GM21786 (cell line): Measurements from ENCODE around the gene OSMR.

Source experiments
- ATAC-seq: cut with Tn5 transposase; IDR thresholded peaks from one replicate; pipeline ENCODE4 v1.9.1; 2021; ENCODE audit not compliant: unreplicated experiment

OSMR gene

DNA sequence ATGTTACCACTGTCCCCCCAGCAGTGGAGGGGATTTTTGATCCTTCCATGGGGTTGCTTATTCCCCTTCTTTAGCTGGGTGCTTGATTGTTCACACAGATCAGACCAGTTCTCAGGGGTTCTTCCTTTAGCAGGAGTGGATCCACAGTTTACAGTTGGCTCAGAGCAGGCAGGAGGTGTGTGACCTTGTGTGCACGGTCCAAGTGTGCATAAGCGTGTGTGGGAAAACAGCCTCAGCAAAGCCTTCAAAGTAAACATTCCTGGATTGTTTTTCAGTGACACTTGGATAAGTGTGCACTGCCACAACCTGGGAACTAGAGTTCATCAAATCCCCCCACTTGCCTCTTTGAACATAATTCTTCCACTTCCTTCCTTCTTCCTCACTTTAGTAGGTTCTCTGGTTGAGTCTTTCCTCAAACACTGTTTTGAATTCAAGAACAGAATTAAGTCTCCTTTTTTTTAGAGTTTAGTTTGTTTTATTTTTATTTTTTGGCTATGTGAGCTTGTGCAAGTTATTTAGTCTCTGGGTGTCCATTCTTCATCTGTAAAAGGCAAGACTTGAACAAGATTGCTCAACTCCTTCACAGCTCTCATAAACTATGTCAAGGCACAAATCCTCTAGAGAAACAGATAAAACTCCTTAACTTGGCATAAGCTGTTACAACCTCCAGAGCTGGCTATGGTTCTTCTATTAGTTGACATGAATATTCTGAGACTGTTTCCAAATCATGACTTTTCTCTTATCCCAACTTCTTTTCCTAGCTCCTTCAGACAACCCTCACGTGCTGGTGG lies 78.0 kb downstream of the OSMR start:
- ATAC-seq: no peak

DNA sequence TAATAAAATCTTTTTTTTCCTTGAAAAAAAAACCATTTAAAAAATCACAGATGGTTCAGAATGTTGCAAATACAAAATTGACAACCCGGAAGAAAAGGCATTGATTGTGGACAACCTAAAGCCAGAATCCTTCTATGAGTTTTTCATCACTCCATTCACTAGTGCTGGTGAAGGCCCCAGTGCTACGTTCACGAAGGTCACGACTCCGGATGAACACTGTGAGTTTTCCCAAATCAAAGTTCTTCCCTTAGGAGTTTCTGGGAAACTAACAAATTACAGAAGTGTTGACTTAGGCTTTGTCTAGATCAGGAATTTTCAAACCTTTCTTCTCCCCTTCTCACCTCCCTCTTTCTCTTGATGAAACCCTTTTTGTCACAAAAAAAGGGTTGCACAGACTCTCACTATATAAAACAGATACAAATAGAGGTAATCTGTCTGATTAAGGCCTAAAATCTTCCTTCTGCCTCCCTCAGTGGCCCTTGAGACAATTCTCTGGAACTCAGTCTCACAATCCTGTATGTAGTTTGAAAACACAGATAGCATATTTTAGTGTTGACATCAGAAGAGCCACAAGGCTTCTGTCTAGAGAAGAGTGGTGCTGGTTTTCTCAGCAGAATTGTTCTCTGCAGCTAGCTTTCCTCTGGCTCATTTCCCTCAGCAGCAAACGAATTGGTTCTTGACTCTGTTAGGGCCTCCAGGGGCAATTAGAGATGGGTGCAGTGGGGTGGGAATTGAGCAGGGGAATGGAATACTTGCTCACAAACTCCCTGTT lies 79.5 kb downstream of the OSMR start:
- no peak for ATAC-seq

DNA sequence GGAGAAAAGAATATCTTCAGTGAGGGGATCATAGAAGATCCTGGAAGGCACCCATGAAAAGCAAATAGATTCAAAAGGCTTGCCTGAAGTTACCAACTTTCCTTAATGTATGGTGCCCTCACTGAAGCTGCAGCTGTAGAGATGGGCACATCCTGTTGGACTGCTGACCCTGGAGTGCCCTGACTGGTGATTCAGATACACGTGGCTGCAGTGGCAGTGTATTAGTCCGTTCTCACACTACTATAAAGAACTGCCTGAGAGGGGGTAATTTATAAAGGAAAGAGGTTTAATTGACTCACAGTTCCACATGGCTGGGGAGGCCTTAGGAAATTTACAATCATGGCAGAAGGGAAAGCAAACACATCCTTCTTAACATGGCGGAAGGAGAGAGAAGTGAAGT lies 80.3 kb downstream of the OSMR start:
- ATAC-seq: no peak

DNA sequence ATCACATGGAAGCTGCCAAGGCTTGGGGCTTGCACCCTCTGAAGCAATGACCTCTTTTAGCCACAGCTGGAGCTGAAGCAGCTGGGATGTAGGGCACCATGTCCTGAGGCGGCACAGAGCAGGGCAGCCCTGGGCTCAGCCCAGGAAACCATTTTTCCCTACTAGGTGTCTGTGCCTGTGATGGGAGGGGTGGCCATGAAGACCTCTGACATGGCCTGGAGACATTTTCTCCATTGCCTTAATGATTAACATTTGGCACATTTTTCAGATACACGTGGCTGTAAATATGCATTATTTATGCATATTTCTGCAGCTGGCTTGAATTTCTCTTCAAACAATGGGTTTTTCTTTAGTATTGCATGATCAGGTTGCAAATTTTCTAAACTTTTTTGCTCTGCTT lies 81.7 kb downstream of the OSMR start:
- ATAC-seq: no peak

DNA sequence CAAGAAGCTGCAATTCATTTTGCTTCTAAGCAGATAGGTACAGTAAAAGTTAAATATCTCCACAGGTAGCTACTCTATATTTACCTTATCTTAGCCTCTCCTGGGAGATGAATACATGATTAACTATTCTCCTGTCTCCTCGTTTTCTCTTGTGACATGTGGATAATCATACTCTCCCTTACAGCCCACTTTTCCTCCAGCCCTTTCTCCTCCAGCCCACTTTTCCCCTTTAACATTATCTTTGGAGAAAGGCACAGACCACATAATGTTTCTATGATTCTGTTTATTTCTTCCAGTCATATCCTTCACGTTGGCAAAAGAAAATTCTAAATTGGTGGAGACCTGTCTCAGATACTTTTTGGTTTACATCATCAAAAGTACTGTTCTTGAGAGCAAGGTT lies 84.0 kb downstream of the OSMR start:
- no peak for ATAC-seq

DNA sequence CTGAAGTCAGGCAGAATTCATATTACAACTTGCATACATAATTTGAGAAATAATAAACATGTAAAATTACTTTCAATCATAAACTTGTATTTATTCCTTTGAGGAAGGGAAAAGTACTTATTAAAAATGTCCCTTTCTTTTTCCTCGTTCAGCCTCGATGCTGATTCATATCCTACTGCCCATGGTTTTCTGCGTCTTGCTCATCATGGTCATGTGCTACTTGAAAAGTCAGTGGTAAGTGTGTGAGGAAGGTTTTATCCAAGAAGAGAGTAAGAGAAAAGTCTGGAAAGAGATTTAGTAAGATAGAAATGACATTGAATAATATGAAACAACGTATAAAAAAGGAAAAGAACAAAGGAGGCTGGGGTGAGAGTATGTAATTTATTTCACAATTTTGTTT lies 85.9 kb downstream of the OSMR start:
- ATAC-seq: no peak

DNA sequence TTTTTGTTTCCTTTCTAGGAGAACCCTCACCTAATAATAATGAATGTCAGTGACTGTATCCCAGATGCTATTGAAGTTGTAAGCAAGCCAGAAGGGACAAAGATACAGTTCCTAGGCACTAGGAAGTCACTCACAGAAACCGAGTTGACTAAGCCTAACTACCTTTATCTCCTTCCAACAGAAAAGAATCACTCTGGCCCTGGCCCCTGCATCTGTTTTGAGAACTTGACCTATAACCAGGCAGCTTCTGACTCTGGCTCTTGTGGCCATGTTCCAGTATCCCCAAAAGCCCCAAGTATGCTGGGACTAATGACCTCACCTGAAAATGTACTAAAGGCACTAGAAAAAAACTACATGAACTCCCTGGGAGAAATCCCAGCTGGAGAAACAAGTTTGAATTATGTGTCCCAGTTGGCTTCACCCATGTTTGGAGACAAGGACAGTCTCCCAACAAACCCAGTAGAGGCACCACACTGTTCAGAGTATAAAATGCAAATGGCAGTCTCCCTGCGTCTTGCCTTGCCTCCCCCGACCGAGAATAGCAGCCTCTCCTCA lies 87.1 kb downstream of the OSMR start:
- ATAC-seq: no peak

DNA sequence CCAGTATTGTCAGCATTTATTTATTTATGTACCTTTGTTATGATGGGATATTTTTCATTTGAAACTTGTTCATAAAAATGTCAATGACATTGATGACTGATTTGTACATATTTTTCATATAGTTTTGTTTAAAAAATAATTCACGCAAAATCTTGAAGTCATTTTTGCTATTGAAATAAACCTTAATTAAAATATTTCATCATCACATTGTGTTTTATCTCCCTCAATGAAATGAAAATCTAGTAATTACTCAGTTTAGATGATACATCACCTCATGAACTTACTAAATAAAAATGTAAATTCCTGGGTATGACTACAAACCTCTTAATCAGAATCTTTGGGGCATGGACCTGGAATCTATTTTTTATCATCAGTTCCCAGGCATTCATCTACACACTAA lies 89.6 kb downstream of the OSMR start:
- no peak for ATAC-seq

DNA sequence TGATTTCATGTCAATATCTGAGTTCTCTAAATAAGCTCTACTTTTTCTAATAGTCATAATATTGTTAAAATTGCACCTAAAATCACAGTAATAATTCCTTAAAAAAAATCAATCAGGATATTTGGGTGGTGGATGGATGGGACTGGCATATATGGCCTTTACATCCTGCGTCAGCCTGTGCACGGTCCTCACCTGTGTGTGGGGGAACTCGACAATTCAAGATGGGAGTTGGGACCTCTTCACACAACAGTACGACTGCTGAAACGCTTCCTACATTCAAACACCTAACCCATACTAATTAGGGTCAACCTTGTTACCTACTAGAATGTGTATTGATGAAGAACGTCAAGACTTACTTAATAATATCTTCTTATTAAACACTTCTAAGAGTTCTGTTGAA lies 90.5 kb downstream of the OSMR start:
- no peak for ATAC-seq

DNA sequence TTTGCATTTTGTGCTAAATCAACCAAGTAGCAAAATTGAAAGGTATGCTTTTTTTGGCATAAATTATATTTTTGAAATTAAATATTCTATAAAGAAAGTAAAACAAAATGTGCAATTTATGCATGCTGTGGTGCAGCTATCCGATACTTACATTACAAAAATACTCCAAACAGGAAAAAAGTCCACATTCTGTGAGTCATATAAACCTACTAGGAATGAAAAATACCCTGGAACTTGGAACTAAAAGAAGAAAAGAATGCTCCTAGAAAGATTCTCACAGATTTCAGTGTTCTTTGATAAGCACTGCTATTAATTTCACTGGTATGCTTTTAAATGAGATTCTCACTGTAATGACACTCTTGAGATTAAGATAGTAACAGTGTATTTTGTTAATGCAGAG lies 92.6 kb downstream of the OSMR start:
- ATAC-seq: no peak

DNA sequence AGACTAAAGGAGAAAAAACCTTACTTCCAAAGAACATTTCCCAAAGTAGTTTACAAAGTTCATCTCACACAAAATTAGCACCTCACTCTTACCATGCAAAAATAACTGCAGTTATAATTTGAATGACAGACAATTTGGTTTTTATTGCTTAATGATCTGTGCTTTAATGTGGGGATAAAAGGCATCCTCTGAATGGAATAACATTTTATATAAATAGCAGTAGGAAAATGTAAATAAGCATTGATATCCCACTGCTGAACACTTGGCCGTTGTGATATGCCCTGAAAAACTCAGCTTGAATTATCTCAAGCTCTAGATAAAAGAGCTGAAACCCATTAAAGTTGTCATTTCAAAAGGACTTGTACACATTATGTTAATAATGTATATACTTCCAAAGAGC lies 93.2 kb downstream of the OSMR start:
- ATAC-seq: no peak

DNA sequence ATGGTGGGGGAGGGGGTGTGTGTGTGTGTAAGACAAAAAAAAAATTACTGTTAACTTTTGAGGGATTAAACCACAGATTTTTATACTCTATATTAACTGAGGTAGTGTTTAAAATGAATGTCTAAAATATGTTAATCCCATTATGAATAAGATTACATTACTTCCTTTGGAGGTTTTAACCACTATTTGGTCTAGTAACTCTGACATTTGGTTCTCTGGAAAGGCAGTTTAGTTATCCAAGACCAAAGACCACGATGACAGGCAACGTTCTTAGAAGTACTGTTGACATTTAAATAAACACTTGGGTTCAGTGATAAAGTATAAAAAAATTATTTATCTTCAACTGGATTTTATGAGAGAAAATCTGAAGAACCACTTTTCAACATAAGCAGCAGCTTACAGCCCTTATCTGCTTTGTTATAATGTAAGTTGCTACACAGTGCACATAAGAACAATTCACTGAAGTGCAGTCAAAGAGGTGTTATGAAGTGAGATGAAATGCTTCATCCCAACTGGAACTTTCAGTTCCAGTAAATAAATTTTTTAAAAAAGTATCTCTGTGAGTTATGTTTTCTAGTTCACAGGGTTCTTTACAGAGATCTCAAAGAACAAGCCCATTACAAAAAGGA lies 94.5 kb downstream of the OSMR start:
- ATAC-seq: no peak

DNA sequence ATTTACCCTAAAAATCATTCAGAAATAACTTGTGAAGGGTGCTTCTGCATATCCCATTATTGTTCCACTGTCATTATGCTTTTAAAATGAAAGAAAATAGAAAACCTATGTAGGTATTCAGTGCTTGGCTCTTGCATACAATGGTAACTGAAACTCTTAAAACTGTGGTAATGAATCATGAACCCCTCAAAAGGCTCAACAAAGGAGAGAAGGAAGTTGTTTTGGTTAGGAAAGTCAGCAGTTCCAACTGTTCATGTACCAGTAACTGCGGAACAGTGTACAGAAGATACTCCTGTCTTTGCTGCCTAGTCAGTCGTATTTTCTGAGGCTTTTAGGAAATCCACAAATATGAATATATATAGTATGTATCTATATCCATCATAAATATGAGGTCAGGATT lies 96.1 kb downstream of the OSMR start:
- no peak for ATAC-seq

DNA sequence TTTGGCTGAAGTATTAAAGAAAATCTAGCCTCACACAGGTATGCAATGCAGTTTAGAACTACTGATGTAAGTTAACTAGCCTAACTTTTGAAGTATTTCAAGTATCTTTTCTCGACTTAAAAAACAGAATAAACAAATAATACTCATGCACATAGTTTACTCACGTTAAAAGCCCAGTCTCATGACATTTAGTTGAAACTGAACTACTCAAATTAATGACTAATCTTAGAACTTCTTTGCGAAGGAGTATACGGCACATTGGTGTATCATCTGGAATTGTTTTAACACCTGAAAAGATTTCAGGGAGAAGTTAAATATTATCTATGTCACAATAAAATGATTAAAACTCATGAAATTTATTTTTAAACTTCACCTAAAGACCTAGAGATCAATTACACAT lies 98.5 kb downstream of the OSMR start:
- no peak for ATAC-seq

DNA sequence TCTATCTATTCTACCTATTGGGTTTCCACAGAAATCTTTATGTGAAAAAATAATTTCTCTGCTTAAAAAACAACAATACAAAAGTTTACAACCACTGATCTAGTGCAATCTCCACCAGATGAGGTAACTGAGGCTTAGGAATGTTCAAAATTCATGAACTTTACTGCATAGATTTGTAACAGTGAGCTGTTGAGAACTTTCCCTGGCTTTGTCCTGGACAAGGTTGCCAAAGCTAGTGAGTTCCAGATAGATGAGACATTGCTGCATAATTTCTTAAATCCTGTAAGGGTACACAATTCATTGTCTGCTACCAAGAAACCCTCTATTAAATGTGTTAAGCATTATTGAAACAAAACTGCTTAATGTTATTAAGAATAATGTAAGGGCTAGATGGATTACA lies 102.7 kb downstream of the OSMR start:
- no peak for ATAC-seq

DNA sequence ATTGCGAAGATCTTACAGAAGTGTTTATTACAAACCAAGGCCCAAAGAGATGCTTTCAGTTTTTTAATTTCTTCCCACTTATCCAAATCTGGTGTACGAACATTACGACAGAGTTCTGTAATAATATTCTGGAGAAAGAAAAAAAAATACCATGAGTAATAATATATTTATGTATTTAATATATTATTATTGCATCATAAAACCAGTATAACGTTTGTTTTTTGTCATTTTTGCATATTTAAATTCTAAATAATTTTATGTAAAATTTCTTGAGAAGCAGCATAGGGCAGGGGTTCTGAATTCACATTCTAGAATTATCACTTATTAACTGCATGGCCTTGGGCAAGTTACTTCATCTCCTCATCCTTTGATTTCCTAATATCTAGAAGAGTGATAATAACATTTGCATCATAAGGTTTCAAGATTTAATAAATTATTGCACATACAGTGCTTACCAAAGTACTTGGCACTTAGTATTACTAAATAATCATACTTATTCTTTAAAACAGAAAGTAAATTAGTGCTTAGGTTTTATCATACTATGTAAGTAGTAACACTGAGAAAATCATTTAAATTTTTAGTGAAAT lies 107.7 kb downstream of the OSMR start:
- no peak for ATAC-seq

DNA sequence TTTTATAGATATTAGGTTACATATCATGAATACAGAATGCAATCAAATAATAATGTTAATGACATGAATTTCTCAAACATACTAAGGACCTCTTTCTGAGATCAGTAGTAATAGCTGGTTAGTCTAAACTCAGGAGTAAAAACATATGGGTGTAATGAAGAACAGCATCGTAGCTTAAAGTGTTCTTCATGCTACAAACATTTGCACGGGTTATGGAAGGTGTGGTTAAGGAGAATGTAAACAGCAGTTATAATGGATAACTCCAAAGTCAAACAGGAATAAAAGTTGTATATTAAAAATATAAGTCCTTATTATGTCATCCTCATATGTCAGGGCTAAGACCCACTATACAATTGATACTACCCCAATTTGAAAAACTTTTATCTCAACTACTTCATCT lies 115.9 kb downstream of the OSMR start:
- no peak for ATAC-seq

DNA sequence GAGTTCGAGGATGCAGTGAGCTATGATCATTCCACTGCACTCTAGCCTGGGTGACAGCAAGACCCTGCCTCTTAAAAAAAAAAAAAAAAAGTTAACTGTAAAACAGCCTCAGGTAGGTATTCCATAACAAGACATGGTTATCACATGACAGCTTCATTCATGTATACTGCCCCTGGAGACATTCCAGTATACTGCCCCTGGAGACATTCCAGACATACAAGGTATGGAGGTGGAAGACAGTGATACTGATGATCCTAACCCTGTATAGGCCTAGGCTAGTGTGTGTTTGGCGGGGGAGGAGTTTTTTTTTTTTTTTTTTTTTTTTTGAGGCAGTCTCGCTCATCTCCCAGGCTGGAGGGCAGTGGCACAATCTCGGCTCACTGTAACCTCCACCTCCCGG lies 122.9 kb downstream of the OSMR start:
- no peak for ATAC-seq

DNA sequence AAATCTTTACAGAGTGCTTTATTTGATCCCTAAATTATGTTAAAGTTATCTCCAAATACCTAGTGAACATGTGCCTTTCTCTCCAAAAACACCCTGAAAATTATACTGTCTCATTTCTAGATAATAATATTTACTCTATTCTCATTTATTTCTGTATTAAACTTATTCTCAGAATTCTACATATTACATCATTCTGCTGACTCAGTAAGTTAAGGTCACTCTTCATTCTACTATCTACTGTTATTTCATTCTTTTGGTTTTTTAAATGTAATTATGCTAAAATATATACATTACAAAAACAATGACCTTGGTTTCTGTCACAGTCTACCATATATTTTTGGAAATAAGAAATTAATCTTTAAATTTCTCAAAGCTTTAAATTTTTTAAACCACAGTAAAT lies 132.2 kb downstream of the OSMR start:
- ATAC-seq: no peak

DNA sequence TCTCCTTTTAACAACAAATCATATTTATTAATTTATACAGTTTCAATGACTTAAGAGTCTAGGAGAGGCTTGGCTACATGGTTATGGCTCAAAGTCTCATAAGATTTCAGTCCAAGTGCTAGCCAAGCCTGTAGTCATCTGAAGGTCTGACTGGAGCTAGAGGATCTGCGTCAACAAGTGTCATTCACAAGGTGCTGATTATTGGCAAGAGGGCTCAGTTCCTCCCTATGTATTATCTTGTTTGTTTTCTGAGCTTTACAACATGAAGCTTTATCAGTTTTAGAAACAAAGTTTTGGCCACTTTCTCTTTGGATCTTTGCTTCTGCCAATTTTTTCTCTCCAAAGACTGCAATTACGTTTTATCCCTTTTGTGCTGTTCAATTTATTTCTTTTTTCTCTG lies 133.7 kb downstream of the OSMR start:
- ATAC-seq: no peak
